Endodermal cell (in vitro differentiated cells): ENCODE measurements around the gene STK39. TPM values are rescaled to one million over a fixed set of nuclear protein-coding genes. Genes with fewer than 3 reads are reported as not detected.

ENCODE experiments used
- DNase-seq: peaks from one replicate; pipeline ENCODE4 v3.0.0-alpha.2; 2017
- H3K27ac ChIP-seq: 2 replicates; pipeline ENCODE4 v1.5.1; 2013; ENCODE audit warnings: mild to moderate bottlenecking, low read depth, low read length, moderate library complexity
- H3K27me3 ChIP-seq: 2 replicates; pipeline ENCODE4 v1.6.1; 2013; ENCODE audit warnings: mild to moderate bottlenecking, low read length, moderate library complexity; ENCODE audit not compliant: insufficient read depth, control insufficient read depth, poor library complexity, severe bottlenecking
- H3K36me3 ChIP-seq: 2 replicates; pipeline ENCODE4 v1.7.0; 2013; ENCODE audit warnings: mild to moderate bottlenecking, low read length, moderate library complexity; ENCODE audit not compliant: control insufficient read depth, insufficient read depth
- H3K4me1 ChIP-seq: one replicate; pipeline ENCODE4 v1.7.0; 2013; ENCODE audit warnings: low read length; ENCODE audit not compliant: control insufficient read depth, insufficient read depth
- H3K4me3 ChIP-seq: 2 replicates; pipeline ENCODE4 v1.5.1; 2013; ENCODE audit warnings: mild to moderate bottlenecking, low read length, moderate library complexity
- H3K9ac ChIP-seq: 2 replicates; pipeline ENCODE4 v1.6.1; 2013; ENCODE audit warnings: mild to moderate bottlenecking, low read length, moderate library complexity; ENCODE audit not compliant: poor library complexity, severe bottlenecking; ENCODE audit errors: extremely low read depth
- H3K9me3 ChIP-seq: 2 replicates; pipeline ENCODE4 v1.6.1; 2013; ENCODE audit warnings: mild to moderate bottlenecking, low read length, moderate library complexity; ENCODE audit not compliant: control insufficient read depth
- H3K27ac Mint-ChIP-seq: 2 replicates; pipeline ENCODE4 v1.8.0; 2020; ENCODE audit warnings: mixed read lengths
- H3K27me3 Mint-ChIP-seq: 2 replicates; pipeline ENCODE4 v1.8.0; 2021; ENCODE audit warnings: mild to moderate bottlenecking, mixed read lengths; ENCODE audit not compliant: insufficient read depth
- H3K36me3 Mint-ChIP-seq: 2 replicates; pipeline ENCODE4 v1.8.0; 2020; ENCODE audit warnings: low read depth, mixed read lengths
- H3K4me1 Mint-ChIP-seq: 2 replicates; pipeline ENCODE4 v1.8.0; 2020; ENCODE audit warnings: mixed read lengths
- H3K4me3 Mint-ChIP-seq: 2 replicates; pipeline ENCODE4 v1.8.0; 2020; ENCODE audit warnings: mild to moderate bottlenecking, moderate library complexity, mixed read lengths
- H3K9me3 Mint-ChIP-seq: 2 replicates; pipeline ENCODE4 v1.8.0; 2020; ENCODE audit warnings: mild to moderate bottlenecking, mixed read lengths
- CTCF ChIP-seq: fragments of 200-600 bp; sonication (generic); conservative IDR thresholded peaks from 2 replicates; pipeline ENCODE4 v1.5.0; 2021; ENCODE audit warnings: antibody characterized with exemption, mild to moderate bottlenecking
- WGBS, 2 experiments: methylation state at CpG; one replicate each; pipeline versions ENCODE4 v1.1.5 to v1.1.7; 2013; ENCODE audit warnings: missing lambda C conversion rate in 2 of 2, mixed read lengths in 1 of 2; ENCODE audit not compliant: insufficient coverage in 1 of 2, insufficient read length in 1 of 2; 5-methylcytosine and 5-hydroxymethylcytosine counted together
- total RNA-seq, 2 donors: library from RNA; stranded (reverse); fragmentation: NEBNext Ultra II Directional in 1 of 2; extraction: Animal tissue kit (Norgen Biotek cat#: 25700) in 1 of 2; gene quantifications; 2 replicates in 1 of 2; 3 replicates in 1 of 2; pipeline ENCODE4 v1.2.1, GENCODE V29; 2021

The STK39 gene
- total RNA-seq, 2 donors from 2014 or later, result 22.3 to 31.5 TPM

- H3K4me1 ChIP-seq, result peaks cover 3% of the 10 kb centered on the region
Measured at GRCh38 chr2:168174756-168175155, 72.6 kb downstream of the STK39 start.

GRCh38 chr2:168172071-168172470 lies 75.3 kb downstream of the STK39 start:
- peaks cover 19% of the 10 kb centered on the region for H3K4me1 Mint-ChIP-seq
- H3K9me3 ChIP-seq, result no peaks in the 10 kb centered on the region
- no peaks in the 10 kb centered on the region for H3K27me3 ChIP-seq
- no peak overlapping the region for H3K27ac ChIP-seq
- no peaks in the 10 kb centered on the region for H3K27me3 Mint-ChIP-seq
- no peak for TF ChIP-seq CTCF
- no peak overlapping the region for H3K4me3 Mint-ChIP-seq
- no peak overlapping the region for H3K4me3 ChIP-seq
- WGBS, 2 experiments, result 92 to 99% methylated on average over 3 to 4 of the region's 4 CpGs
- H3K36me3 ChIP-seq, result no peaks in the 10 kb centered on the region
- no peak overlapping the region for H3K9ac ChIP-seq
- H3K27ac Mint-ChIP-seq, result no peak overlapping the region
- peaks cover 2% of the 10 kb centered on the region for H3K36me3 Mint-ChIP-seq
- no peaks in the 10 kb centered on the region for H3K9me3 Mint-ChIP-seq
- no peak for DNase-seq
- no peaks in the 10 kb centered on the region for H3K4me1 ChIP-seq

More at GRCh38 chr2:168174756-168175155, 72.6 kb downstream of the STK39 start:
- no peaks in the 10 kb centered on the region for H3K27me3 Mint-ChIP-seq
- no peak for TF ChIP-seq CTCF
- no peak overlapping the region for H3K27ac Mint-ChIP-seq
- WGBS, 2 experiments, result 86 to 100% methylated on average over 1 to 2 of the region's 2 CpGs
- no peaks in the 10 kb centered on the region for H3K9me3 ChIP-seq
- no peak overlapping the region for H3K9ac ChIP-seq
- no peak overlapping the region for H3K27ac ChIP-seq
- H3K4me1 Mint-ChIP-seq, result peaks cover 20% of the 10 kb centered on the region
- DNase-seq, result no peak
- no peaks in the 10 kb centered on the region for H3K36me3 Mint-ChIP-seq
- H3K9me3 Mint-ChIP-seq, result no peaks in the 10 kb centered on the region
- H3K36me3 ChIP-seq, result no peaks in the 10 kb centered on the region
- no peak overlapping the region for H3K4me3 Mint-ChIP-seq
- no peaks in the 10 kb centered on the region for H3K27me3 ChIP-seq
- H3K4me3 ChIP-seq, result no peak overlapping the region

GRCh38 chr2:168171059-168171762 lies 76.2 kb downstream of the STK39 start:
- no peak overlapping the region for H3K4me3 Mint-ChIP-seq
- H3K27ac Mint-ChIP-seq, result no peak overlapping the region
- Histone ChIP-seq H3K36me3 (no peaks in the 10 kb centered on the region), H3K27ac (no peak overlapping the region), H3K9ac (no peak overlapping the region), H3K9me3 (no peaks in the 10 kb centered on the region), H3K4me1 (no peaks in the 10 kb centered on the region), H3K27me3 (no peaks in the 10 kb centered on the region), H3K4me3 (no peak overlapping the region)
- DNase-seq, result no peak
- TF ChIP-seq CTCF, result no peak
- 91 to 95% methylated on average over 4 of the region's 7 CpGs for WGBS, 2 experiments
- H3K27me3 Mint-ChIP-seq, result no peaks in the 10 kb centered on the region
- H3K4me1 Mint-ChIP-seq, result peaks cover 26% of the 10 kb centered on the region
- H3K36me3 Mint-ChIP-seq, result peaks cover 2% of the 10 kb centered on the region
- no peaks in the 10 kb centered on the region for H3K9me3 Mint-ChIP-seq
